Regular cardiac myocyte (primary cell): ENCODE measurements around the gene RPL6. TPM values are rescaled to one million over a fixed set of nuclear protein-coding genes. Genes with fewer than 3 reads are reported as not detected.

ENCODE experiments used
- total RNA-seq: library from RNA; depleted of rRNA; stranded (reverse); fragments of >200 nt; gene quantifications from 2 replicates; pipeline ENCODE4 v1.2.3, GENCODE V29; 2014

RPL6 gene
- 1,201 and 1,294 TPM in 2 replicates for total RNA-seq

GRCh38 chr12:112409064-112409905 is at the start of gene RPL6:
TSS of gene RPL6 (minus strand) at chr12:112409605. CDS start at chr12:112408656, 949 bp downstream.

GRCh38 chr12:112418608-112419296 is 9.3 kb upstream of the RPL6 start, which contains the start of gene PTPN11:
TSS of gene PTPN11 (plus strand) at chr12:112418947. CDS start at chr12:112419112, 165 bp downstream.

GRCh38 chr12:112381883-112382796 is 27.3 kb downstream of the RPL6 start, which contains the start of gene HECTD4:
TSS of gene HECTD4 (minus strand) at chr12:112382431. CDS start at chr12:112382128, 303 bp downstream.

Other genes starting within 250 kb of the RPL6 start
- 14.6 and 17.8 TPM in 2 replicates for gene HECTD4, start 27.2 kb downstream of the RPL6 start, total RNA-seq
- 103 and 144 TPM in 2 replicates for gene PTPN11, start 9.3 kb upstream of the RPL6 start, total RNA-seq